Non-pigmented ciliary epithelial cell (primary cell): ENCODE results near the gene TRHDE.

Experiments used
- DNase-seq: peaks from one replicate; pipeline ENCODE4 v3.0.0-alpha.2; 2010; ENCODE audit warnings: low read depth

TRHDE gene

DNA sequence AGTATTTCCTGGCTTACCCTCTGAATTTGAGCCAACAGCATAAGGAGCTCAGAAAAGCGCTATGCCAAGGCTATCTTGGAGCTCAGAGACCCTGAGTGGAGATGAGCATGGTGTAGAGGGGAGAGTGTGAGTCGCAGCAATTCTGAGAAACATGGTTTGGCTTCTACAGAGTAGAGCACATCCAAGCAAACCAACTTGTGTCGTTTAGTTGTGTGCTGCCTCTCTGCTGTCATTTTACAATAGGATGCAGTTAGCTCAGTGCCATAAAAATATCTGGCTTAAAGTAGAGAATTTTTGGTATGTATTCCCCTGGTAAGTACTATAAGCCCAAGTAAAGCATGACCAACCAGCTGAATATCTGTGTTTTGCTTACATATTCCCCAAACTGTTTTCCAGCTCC, 249.2 kb downstream of the TRHDE start:
- no peak for DNase-seq

DNA sequence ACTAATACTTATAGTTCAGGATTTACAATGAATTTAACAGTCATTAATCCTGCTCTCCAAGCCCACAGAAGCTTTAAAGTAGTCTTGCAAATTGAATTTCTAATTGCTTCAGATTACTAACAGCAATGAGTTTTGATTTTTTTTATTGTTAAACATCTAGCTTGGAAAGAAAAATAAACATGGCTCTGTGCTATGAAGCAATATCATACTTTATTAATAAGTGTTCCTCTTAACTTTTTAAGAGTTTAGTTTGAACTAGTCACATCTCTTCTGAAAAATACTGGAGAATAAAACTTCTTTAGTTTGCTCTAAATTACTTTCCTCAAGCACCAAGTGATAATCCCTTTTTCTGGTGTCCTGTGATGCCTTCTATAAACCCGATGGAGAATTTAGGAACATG, 250.2 kb downstream of the TRHDE start:
- no peak for DNase-seq

DNA sequence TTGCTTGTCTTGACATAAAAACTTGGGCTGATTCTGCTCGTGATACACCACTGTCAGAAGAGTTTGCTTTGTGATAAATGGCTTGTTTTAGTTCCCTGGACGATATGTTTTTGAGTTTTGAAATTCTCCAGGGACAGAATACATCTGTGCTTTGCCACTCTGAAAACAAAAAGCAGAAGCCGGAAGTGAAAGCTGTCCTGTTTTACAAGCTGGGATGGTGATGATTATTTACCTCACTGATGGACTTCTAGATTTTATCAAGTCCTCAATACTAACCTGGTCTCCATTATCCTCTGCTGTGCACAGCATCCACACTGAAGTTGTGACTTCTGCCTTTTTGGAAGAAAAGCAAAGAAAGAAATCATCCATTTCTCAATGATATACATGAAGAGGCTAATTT, 251.6 kb downstream of the TRHDE start:
- no peak for DNase-seq

DNA sequence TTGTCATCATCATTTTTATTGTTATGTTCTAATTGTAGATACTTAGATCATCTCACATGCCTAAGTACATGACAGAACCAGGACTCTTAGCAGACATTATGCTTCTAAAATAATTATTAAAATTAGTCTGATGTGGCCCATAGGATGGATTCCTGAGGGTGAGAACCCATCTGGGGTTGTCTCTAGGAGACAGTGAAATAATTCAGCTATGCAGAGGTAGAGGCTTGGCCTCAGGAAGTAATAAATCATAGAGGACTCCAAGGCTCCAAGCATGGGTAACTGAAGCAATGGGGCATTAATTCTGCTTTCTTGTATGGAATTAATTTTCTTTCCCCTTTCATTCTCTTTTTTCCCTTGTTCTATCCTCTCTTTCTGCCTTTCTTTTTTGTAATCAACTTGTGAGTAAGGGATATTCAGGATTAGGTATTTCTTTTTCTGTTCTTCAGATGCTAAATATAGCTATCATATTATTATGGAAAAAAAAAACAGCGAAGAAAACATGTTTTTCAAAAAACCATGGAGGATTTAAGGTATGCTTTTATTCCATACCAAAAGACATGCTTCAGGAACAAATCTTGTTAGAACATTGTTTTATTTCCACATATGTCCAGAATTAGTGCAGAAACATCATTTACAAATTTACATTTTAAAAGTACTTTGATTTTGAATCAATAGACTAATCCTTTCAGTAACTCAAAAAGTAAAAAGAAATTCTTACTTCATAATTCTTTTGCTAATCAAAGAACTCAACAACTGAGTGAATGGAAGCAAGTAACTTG, 263.2 kb downstream of the TRHDE start:
- DNase-seq, result no peak

DNA sequence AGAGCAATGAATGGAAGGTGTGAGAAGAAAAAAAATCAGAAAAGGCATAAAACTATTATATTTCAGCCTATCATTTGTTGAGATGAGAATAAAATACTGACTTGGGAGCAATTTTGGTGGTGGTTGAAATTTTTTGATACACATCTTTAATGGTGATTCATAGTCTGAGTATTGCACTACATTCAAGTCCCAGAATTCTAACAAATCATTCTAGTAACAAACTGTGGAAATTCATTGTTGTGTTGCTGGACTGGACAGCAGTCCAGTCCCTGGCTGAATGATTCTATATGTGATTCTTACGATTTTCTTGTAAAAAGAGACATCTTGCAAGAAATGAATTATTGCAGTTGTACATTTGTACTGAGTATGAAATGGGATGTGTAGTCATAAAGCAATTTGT, 268.6 kb downstream of the TRHDE start:
- peak; percentile 18 for DNase-seq

DNA sequence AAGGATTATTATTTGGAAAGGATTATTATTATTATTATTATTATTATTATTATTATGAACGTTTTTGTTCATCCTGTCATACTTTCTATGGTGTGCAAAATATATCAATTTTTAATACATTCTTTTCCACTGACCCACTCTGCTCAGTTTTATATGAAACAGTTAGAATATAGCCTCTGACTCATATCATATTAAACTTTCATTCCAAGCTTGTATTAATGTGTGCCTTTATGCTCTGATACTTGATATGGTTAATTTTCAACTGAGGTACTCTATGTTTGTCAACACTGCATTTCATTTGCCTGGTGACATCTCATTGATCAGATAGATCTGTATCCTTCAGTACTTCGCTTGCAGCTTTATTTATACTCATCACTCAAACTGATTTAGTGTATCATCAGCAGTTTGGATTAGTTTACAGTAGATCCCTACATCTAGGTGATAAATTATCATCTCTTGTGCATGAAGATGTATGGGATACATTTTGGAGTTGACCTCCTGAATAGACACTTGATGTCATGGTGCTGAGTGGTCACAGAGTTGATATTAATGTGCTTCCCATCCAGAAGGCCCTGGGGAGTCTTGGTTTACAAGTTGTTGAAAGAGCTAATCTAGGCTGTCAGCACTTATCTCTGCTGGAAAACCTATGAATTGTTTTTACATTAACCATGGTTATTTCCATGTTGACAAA, 271.8 kb downstream of the TRHDE start:
- no peak for DNase-seq

DNA sequence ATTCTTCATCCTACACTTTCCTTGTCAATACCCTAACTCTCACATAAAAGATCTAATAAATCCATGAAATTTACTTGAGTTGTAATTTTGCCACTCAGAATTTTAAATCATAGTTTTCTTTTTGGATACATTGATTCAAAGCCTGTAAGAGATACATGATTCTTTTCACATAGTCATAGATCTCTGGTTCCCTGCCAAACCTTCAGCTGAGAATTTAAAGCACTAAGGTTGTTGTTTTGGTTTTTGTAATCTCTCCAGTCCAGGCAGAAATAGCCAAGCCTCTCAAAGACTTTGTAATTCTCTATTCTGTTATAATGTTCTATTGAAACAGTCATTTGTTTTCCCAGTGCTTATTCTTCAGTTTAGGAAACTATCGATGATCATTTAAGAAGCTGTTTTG, 273.9 kb downstream of the TRHDE start:
- no peak for DNase-seq

DNA sequence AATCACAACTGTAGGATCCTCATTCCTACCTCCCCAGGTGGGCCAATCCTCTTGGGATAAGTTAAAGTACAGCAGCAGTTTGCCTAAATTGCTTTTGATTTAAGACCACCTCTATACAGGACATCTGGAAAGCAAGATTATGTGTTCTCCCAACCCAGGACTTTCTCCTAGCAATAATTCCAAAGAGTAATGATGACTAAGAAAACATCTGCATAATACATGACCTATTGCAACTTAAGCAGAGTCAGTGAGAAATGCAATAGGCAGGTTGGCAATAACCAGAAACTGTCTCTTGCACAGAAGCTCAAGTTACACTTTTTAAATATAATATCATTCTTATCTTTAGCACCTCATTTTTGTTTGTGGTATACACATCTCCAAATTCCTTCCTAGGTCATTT, 275.4 kb downstream of the TRHDE start:
- no peak for DNase-seq

DNA sequence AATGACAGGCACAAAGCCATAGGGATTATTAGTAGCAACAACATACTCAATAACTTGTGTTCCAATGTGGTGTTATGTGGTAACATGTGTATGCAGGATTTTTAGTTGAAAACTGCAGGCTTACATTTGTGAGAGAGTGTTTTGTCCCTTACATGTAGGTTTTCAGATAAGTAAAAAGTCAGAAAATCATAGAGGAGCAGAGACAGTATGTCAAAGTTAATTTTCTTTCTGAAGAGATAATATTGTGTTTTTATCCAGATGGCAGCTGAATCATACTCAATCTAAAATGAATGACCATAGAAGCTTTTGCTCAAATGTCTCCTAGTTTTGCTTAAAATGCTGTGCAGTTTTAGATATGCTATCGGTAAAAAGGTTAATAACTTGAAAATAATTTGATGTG, 277.0 kb downstream of the TRHDE start:
- no peak for DNase-seq

DNA sequence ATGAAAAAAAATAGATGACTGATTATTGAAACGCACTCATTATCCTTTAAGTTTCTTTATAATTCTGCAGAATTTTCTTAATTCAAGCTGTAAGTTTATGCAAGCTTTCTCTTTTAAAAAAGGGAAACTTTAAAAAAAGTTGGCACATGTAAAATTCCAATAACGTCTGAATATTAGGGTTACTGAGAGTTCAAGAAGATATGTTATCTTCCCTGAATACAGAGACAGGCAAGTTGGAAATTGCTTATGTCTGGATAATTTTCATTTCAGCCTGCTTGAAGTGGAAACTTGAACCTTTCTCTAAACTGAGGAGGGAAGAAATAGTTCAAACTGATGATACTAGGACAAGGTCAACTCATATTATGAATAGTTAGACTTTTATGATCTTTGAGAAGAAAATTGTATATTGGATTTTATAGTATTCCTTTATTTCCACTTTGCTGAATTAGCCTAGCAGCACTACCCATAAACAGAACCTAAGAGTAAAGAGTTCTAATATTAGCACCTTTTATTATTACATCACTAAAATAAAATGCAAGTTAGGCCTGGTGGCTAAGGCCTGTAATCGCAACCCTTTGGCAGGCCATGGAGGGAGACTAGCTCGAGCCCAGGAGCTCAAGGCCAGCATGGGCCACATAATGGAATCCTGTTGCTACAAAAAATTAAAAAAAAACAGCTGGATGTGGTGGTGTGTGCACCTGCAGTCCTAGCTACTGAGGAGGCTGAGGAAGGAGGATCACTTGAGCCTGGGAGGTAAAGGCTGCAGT, 288.0 kb downstream of the TRHDE start:
- DNase-seq, result no peak

DNA sequence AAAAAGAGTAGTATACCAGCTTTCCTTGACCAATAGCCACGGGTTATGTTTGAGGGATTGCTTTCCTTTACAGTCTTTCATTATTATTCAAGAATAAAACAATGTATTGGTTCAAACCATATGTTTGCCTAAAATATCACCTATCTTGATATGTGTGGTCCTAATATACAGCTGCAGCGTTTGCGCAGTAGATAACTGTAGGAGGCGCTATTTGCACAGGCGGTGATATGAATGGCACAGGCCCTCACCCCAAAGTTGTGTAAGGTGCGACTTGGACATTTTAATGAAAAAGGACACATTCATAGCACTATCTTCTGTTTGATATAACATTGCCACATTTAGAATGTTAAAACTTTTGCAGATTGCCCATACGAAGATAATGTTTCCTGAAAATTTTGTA, 298.4 kb downstream of the TRHDE start:
- no peak for DNase-seq

DNA sequence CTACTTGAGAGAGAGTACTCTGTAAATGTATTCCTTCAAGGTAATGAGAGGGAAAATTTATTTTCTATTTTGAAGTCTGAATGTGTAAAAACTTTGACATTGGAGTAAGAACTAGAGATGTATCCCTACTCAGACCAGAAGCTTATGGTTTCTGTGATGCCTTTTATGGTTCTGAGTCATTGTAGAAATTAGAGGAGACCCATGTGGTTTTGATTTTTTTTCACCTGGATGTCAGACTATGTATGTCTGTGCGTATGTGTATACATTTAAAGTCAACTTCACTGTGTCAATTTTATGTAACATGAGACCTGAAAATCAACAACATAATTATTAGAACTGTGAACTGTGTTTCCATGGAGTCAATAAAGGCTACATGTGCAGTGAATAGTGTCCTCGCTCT, 302.0 kb downstream of the TRHDE start:
- DNase-seq, result no peak

DNA sequence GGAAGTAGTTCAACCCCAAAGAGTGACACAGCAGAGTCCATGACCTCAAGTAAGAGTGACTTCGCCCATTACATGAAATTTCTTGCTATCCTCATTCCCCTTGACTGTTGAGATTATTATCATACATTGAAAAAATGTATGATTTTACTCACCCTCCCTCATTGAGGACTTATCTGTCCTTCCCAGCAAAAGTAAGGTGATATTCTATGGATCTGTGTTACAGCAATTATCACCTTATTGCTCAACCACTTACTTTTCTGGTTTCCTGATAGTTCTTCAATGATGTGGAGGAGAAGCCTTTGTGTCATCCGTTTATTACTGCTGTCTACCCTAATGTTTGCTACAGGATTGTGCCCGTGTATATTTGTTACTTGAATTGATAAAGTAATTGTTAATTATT, 306.2 kb downstream of the TRHDE start:
- no peak for DNase-seq

DNA sequence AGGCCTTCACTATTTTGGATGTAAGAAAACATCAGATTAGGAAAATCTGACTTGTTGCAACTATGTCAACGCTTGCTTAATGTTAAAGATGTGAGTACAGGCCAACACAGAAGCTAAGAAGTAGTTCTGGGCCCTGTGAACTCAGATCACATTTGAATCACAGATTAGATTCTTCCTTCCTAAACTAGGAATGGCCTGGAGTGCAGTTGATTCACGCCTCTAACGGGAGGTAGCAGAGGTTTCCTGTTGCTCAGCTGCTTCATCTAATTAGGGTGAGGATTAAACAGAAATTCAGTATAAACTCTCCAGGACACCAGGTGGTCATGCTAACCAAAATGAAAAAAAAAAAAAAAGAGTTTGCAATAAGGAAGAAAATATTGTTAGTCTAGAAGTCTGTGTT, 314.3 kb downstream of the TRHDE start:
- DNase-seq, result no peak

DNA sequence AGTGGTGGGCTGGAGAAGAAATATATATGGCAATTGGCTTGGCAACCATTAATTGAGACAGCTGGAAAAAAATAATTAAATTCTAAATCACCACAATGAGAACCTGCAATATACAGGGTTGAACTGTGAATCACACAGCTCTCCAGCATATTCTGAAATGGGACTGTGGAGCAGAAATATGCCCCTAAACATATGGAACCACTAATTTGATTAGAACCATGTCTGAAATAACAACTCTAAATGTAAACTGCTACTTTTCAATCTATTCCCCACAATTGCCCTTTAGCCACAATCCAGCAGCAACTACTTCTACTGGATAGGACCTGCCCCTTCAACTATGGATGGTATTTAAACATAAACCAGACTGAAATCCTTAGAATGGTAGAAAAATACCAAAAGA, 330.4 kb downstream of the TRHDE start:
- DNase-seq, result no peak

DNA sequence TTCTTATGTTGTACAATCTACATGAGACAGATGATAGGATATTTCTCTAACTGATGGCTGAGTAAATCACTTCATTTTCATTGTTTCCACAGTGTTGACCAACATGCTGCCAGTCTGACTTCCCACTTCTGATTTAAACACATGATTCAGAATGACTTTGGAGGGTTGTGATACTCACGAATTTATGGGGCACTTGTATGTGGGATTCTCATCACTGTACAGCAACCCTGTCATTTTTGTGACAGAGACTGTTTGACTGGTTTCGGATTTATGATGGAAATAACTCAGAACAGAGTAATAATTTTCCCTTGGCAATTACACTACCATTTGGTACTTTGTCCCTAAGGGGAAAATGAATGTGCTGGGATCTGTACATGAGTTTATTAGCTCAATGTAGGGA, 333.8 kb downstream of the TRHDE start:
- no peak for DNase-seq

DNA sequence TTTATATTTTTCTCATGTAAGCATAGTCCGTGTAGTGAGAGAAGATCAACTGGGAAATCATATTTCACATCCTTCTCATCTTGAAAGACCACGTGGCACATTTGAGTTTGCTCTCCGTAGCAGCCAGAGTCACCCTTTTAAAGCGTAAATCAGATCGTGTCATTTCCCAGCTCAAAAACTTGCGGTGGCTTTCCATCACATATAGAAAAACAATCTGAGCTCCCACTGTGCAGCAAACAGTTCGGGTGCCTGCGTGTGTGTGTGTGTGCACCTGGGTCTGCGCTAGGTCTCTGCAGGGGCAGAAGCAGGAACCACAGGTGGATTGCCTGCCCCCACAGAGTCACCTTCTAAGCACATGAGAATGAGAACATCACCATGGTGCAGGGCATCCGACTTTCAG, 338.2 kb downstream of the TRHDE start:
- DNase-seq, result no peak

DNA sequence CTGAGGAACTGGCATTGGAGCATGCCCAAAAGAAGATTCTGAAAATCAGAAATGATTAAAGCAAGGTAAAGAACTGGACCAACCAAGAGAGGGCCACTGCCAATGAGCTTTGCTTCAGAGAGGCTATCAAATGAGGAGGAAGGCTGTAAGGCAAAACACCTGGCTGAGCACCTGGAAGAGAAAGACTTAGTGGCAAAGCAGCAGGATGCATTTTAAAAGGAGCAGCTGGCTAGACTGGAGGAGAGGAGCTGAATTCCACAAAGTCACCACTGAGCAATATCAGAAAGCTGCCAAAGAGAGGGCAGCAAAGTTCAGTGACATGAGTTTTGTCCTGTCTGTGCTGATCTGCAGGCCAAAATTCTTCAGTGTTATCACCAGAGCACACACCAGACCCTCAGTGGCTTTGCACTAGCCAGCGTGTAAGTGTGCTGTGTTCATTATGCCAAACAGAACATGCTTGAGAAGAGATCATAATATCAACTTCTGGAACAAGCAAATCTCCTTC, 338.7 kb downstream of the TRHDE start:
- DNase-seq, result no peak

DNA sequence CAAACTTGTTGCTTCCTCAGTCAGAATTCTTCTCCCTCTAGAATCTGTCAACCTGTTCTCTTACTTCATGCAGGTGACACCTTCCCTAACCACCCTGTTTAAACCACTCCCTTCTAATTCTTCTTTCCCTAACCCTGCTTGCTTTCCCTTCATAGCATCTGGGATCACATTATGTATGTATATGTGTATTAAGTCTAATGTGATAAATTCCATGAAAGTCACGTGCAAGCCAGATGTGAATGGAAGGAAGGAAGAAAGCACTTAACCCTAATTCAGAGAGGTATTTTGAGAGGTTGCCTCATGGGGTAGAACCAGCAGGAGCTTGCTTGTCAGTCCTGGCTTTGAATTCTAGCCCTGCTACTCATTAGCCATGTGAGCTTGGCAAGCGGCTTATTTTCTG, 340.0 kb downstream of the TRHDE start:
- DNase-seq, result no peak

DNA sequence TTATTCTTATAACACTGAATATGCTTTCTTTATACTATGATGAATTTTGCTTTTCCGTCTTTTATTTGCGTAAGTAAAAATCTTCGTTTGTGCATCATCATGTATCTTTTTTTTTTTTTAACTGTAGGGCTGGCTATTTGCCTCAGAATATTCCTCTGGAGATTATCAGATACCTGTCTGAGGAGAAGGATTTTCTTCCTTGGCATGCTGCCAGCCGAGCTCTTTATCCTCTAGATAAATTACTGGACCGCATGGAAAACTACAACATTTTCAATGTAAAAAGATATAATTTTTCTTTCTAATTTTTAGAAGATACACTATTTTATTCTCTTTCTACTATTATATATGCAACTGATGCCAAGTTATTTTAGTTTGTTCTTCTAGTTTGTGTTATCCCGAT, 346.6 kb downstream of the TRHDE start:
- DNase-seq, result no peak

DNA sequence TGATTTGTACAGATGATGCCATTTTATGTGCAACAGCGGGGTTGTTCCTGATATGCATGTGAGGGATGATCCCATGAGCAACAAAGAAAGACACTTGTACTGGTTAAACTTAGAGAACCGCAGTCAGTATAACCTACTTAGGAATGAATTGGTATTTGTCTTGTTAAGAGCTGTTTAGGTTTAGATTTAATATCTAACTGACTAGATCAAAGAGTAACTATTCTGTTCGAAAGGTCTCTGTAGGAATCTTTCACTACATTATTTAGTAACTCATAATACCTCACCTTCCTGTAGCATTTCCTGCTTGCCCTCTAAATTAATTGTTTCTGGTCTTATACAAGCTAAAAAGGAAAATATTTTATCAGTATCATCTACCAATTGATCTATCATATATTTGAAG, 350.4 kb downstream of the TRHDE start:
- DNase-seq, result no peak

DNA sequence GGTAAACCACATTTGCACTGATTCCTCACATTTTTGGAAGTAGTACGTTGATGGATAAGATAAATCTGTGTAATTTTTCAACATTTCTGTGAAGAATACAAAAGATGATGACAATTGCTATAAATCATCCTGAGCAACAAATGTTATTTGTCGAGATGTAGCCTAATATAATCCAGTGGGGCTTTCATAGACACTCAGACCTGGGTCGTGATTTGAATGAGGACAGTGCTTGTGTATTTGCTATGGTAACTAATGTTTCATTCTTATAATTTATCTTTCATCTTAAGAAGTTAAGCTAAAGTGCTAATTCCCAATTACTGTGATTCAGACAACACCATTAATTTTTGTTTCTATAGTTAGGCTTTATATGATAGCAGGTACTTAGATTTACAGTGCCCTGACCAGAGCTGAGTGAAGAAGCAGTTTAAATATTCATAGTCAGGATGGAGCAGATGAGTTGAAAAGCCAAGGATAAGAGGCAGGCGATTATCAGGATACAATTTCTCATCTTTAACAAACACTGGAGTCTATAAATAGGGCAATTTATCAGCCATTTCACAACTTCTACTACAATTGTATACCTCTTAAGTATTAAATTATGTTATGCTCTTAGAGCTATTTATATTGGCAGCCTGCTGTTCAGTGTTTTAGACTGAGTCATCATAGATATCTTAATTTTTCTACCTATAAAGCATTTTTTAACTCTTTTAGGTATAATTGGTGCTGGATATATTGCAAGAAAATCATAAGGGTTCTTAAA, 359.9 kb downstream of the TRHDE start:
- DNase-seq, result peak; percentile 5
